GM18519 (cell line): ENCODE measurements around the gene PNKD.

Experiments used
- ATAC-seq: cut with Tn5 transposase; IDR thresholded peaks from one replicate; pipeline ENCODE4 v1.9.1; 2021; ENCODE audit warnings: mild to moderate bottlenecking, moderate library complexity; ENCODE audit not compliant: unreplicated experiment, low FRiP score

The PNKD gene

GRCh38 chr2:218255446-218255845 is 14.9 kb upstream of the PNKD start:
- ATAC-seq: no peak

- ATAC-seq: no peak
Measured at GRCh38 chr2:218256612-218257350, 13.5 kb upstream of the PNKD start.

- peak; percentile 76 for ATAC-seq
Measured at GRCh38 chr2:218257390-218257981, 12.8 kb upstream of the PNKD start.

- ATAC-seq: no peak
Measured at GRCh38 chr2:218259099-218259961, 11.0 kb upstream of the PNKD start.

GRCh38 chr2:218260166-218260565 is 10.2 kb upstream of the PNKD start:
- no peak for ATAC-seq

GRCh38 chr2:218260742-218261422 is 9.4 kb upstream of the PNKD start, which contains the start of gene GPBAR1:
Gene GPBAR1, plus strand, starts transcription at chr2:218261015. Its CDS starts 1,710 bp downstream, at chr2:218262725.
- ATAC-seq: no peak

GRCh38 chr2:218261423-218262236 is 8.7 kb upstream of the PNKD start:
- ATAC-seq: no peak

- no peak for ATAC-seq
Measured at GRCh38 chr2:218262237-218262600, 8.1 kb upstream of the PNKD start.

- no peak for ATAC-seq
Measured at GRCh38 chr2:218262631-218263586, 7.4 kb upstream of the PNKD start.

- ATAC-seq: no peak
Measured at GRCh38 chr2:218263817-218264641, 6.3 kb upstream of the PNKD start.

- no peak for ATAC-seq
Measured at GRCh38 chr2:218264773-218265561, 5.4 kb upstream of the PNKD start.

- ATAC-seq: no peak
Measured at GRCh38 chr2:218265626-218266025, 4.7 kb upstream of the PNKD start.

- ATAC-seq: no peak
Measured at GRCh38 chr2:218266316-218266979, 3.9 kb upstream of the PNKD start.

GRCh38 chr2:218267259-218267658 is 3.1 kb upstream of the PNKD start:
- no peak for ATAC-seq

- ATAC-seq: no peak
Measured at GRCh38 chr2:218270721-218271486, 585 bp downstream of the PNKD start.

GRCh38 chr2:218271487-218271797 is 1.1 kb downstream of the PNKD start:
- no peak for ATAC-seq
